Neural progenitor cell (in vitro differentiated cells): ENCODE results near the gene GINS2. TPM values are rescaled to one million over a fixed set of nuclear protein-coding genes. Genes with fewer than 3 reads are reported as not detected.

Experiments
- DNase-seq: peaks from one replicate; pipeline ENCODE4 v3.0.0-alpha.2; 2016; ENCODE audit warnings: low spot score
- H2AFZ ChIP-seq: fragments of 200-600 bp; sonication (generic); replicated peaks from 2 replicates; pipeline ENCODE4 v1.6.1; 2016; ENCODE audit warnings: antibody characterized with exemption
- H3F3A ChIP-seq: fragments of 200-600 bp; sonication (generic); 2 replicates; pipeline ENCODE4 v1.6.1; 2016; ENCODE audit warnings: antibody characterized with exemption, low read depth
- H3K27ac ChIP-seq: fragments of 200-600 bp; sonication (generic); 2 replicates; pipeline ENCODE4 v1.5.1; 2016; ENCODE audit warnings: mild to moderate bottlenecking
- H3K27me3 ChIP-seq: fragments of 200-600 bp; sonication (generic); 2 replicates; pipeline ENCODE4 v1.6.1; 2016; ENCODE audit warnings: mild to moderate bottlenecking, moderate library complexity
- H3K36me3 ChIP-seq: fragments of 200-600 bp; sonication (generic); 2 replicates; pipeline ENCODE4 v1.5.1; 2016
- H3K4me1 ChIP-seq: fragments of 200-600 bp; sonication (generic); 2 replicates; pipeline ENCODE4 v1.6.1; 2016; ENCODE audit warnings: mixed run types
- H3K4me2 ChIP-seq: fragments of 200-600 bp; sonication (generic); 2 replicates; pipeline ENCODE4 v1.6.1; 2016
- H3K4me3 ChIP-seq: fragments of 200-600 bp; sonication (generic); 2 replicates; pipeline ENCODE4 v1.5.1; 2016
- H3K79me2 ChIP-seq: fragments of 200-600 bp; sonication (generic); 2 replicates; pipeline ENCODE4 v1.6.1; 2016; ENCODE audit warnings: low read depth
- H3K9ac ChIP-seq: fragments of 200-600 bp; sonication (generic); 2 replicates; pipeline ENCODE4 v1.6.1; 2016
- H3K9me3 ChIP-seq: fragments of 200-600 bp; sonication (generic); 2 replicates; pipeline ENCODE4 v1.5.1; 2016; ENCODE audit warnings: low read depth
- H4K20me1 ChIP-seq: fragments of 200-600 bp; sonication (generic); 2 replicates; pipeline ENCODE4 v1.6.1; 2016; ENCODE audit warnings: low read depth
- H3K27ac Mint-ChIP-seq: 3 replicates; pipeline ENCODE4 v1.8.0; 2021; ENCODE audit warnings: mixed read lengths
- H3K27me3 Mint-ChIP-seq: 2 replicates; pipeline ENCODE4 v1.8.0; 2022; ENCODE audit warnings: low read depth, mild to moderate bottlenecking, inconsistent platforms, moderate library complexity, mixed read lengths; ENCODE audit not compliant: insufficient read depth
- H3K36me3 Mint-ChIP-seq: 3 replicates; pipeline ENCODE4 v1.8.0; 2021; ENCODE audit warnings: mixed read lengths
- H3K4me1 Mint-ChIP-seq: 3 replicates; pipeline ENCODE4 v1.8.0; 2021; ENCODE audit warnings: mixed read lengths
- H3K4me3 Mint-ChIP-seq: 3 replicates; pipeline ENCODE4 v1.8.0; 2021; ENCODE audit warnings: mild to moderate bottlenecking, moderate library complexity, mixed read lengths
- H3K9me3 Mint-ChIP-seq: 3 replicates; pipeline ENCODE4 v1.8.0; 2020; ENCODE audit warnings: mixed read lengths
- CTCF ChIP-seq: fragments of 200-600 bp; sonication (generic); IDR thresholded peaks from 2 replicates; pipeline ENCODE4 v1.5.1; 2017; ENCODE audit warnings: antibody characterized with exemption, mild to moderate bottlenecking
- EZH2 ChIP-seq: fragments of 200-600 bp; sonication (generic); IDR thresholded peaks from 2 replicates; pipeline ENCODE4 v1.6.1; 2017; ENCODE audit warnings: antibody characterized with exemption, mild to moderate bottlenecking, moderate library complexity
- EZH2phosphoT487 ChIP-seq: fragments of 200-600 bp; sonication (generic); IDR thresholded peaks from 2 replicates; pipeline ENCODE4 v1.6.1; 2017; ENCODE audit warnings: antibody characterized with exemption
- total RNA-seq: library from RNA; depleted of rRNA; stranded (reverse); fragments of >200 nt; gene quantifications from 2 replicates; pipeline ENCODE4 v1.2.3, GENCODE V29; 2015; ENCODE audit warnings: low replicate concordance

GINS2 gene
- total RNA-seq, 1 donor from 2014 or later, result 47.9 TPM

GRCh38 chr16:85733155-85733838 lies 44.5 kb upstream of the GINS2 start:
- H3K9me3 ChIP-seq, result no peaks in the 10 kb centered on the region
- H3F3A ChIP-seq, result peaks cover 8% of the 10 kb centered on the region
- no peak overlapping the region for H3K4me3 ChIP-seq
- Mint-ChIP-seq H3K9me3 (no peaks in the 10 kb centered on the region), H3K36me3 (no peaks in the 10 kb centered on the region), H3K27me3 (peaks cover 19% of the 10 kb centered on the region), H3K4me3 (no peak overlapping the region), H3K4me1 (peaks cover 29% of the 10 kb centered on the region), H3K27ac (no peak overlapping the region)
- TF ChIP-seq EZH2, result no peak
- no peak for TF ChIP-seq EZH2phosphoT487
- TF ChIP-seq CTCF, result no peak
- H2AFZ ChIP-seq, result no peak overlapping the region
- H3K79me2 ChIP-seq, result no peaks in the 10 kb centered on the region
- H3K4me1 ChIP-seq, result peaks cover 17% of the 10 kb centered on the region
- H3K36me3 ChIP-seq, result no peaks in the 10 kb centered on the region
- no peak for DNase-seq
- no peak overlapping the region for H3K27ac ChIP-seq
- no peaks in the 10 kb centered on the region for H4K20me1 ChIP-seq
- H3K4me2 ChIP-seq, result no peak overlapping the region
- H3K27me3 ChIP-seq, result no peaks in the 10 kb centered on the region
- H3K9ac ChIP-seq, result no peak overlapping the region

GRCh38 chr16:85731179-85731578 lies 42.4 kb upstream of the GINS2 start:
- H3K27ac ChIP-seq, result no peak overlapping the region
- H3K36me3 ChIP-seq, result no peaks in the 10 kb centered on the region
- no peak overlapping the region for H3K9ac ChIP-seq
- H3F3A ChIP-seq, result peaks cover 8% of the 10 kb centered on the region
- H4K20me1 ChIP-seq, result no peaks in the 10 kb centered on the region
- no peak for TF ChIP-seq CTCF
- TF ChIP-seq EZH2, result no peak
- TF ChIP-seq EZH2phosphoT487, result no peak
- H3K27me3 Mint-ChIP-seq, result peaks cover 18% of the 10 kb centered on the region
- no peak overlapping the region for H3K4me2 ChIP-seq
- peaks cover 31% of the 10 kb centered on the region for H3K4me1 Mint-ChIP-seq
- no peak for DNase-seq
- no peaks in the 10 kb centered on the region for H3K9me3 ChIP-seq
- no peaks in the 10 kb centered on the region for H3K9me3 Mint-ChIP-seq
- H3K4me3 ChIP-seq, result no peak overlapping the region
- H2AFZ ChIP-seq, result no peak overlapping the region
- H3K36me3 Mint-ChIP-seq, result no peaks in the 10 kb centered on the region
- H3K79me2 ChIP-seq, result no peaks in the 10 kb centered on the region
- H3K4me3 Mint-ChIP-seq, result no peak overlapping the region
- H3K27me3 ChIP-seq, result no peaks in the 10 kb centered on the region
- H3K4me1 ChIP-seq, result peaks cover 17% of the 10 kb centered on the region
- no peak overlapping the region for H3K27ac Mint-ChIP-seq

GRCh38 chr16:85730186-85730465 lies 41.4 kb upstream of the GINS2 start:
- H3K36me3 ChIP-seq, result no peaks in the 10 kb centered on the region
- peaks cover 18% of the 10 kb centered on the region for H3K27me3 Mint-ChIP-seq
- peaks cover 28% of the 10 kb centered on the region for H3K4me1 Mint-ChIP-seq
- H3K9me3 ChIP-seq, result no peaks in the 10 kb centered on the region
- no peak overlapping the region for H3K4me3 Mint-ChIP-seq
- H3K9me3 Mint-ChIP-seq, result no peaks in the 10 kb centered on the region
- no peak for DNase-seq
- no peak overlapping the region for H3K4me2 ChIP-seq
- H4K20me1 ChIP-seq, result no peaks in the 10 kb centered on the region
- H3K27me3 ChIP-seq, result no peaks in the 10 kb centered on the region
- no peak for TF ChIP-seq CTCF
- TF ChIP-seq EZH2, result no peak
- no peak for TF ChIP-seq EZH2phosphoT487
- peaks cover 8% of the 10 kb centered on the region for H3F3A ChIP-seq
- H3K27ac Mint-ChIP-seq, result no peak overlapping the region
- H3K4me1 ChIP-seq, result peaks cover 16% of the 10 kb centered on the region
- no peak overlapping the region for H3K27ac ChIP-seq
- H2AFZ ChIP-seq, result no peak overlapping the region
- H3K36me3 Mint-ChIP-seq, result no peaks in the 10 kb centered on the region
- no peaks in the 10 kb centered on the region for H3K79me2 ChIP-seq
- H3K9ac ChIP-seq, result no peak overlapping the region
- H3K4me3 ChIP-seq, result no peak overlapping the region
